NK-92 (cell line): Measurements from ENCODE around the gene TPSAB1.
"Not testable (repeated sequence)": the region's sequence is repeated elsewhere in the genome, so short reads cannot be mapped to it uniquely, and the experiment has no call there.

Experiments
- DNase-seq: peaks from one replicate; lab custom pipeline; 2025; ENCODE audit not compliant: unreplicated experiment; lab: John Stamatoyannopoulos, UW

The TPSAB1 gene

GRCh38 chr16:1245452-1246020 is 5.0 kb downstream of the TPSAB1 start:
- DNase-seq, result no peak

GRCh38 chr16:1247903-1248537 is 7.5 kb downstream of the TPSAB1 start:
- not testable (repeated sequence) for DNase-seq

- DNase-seq, result not testable (repeated sequence)
These were observed 8.7 kb downstream of the TPSAB1 start for GRCh38 chr16:1249031-1249755.

- not testable (repeated sequence) for DNase-seq
These were observed 13.3 kb downstream of the TPSAB1 start for GRCh38 chr16:1253701-1254364.

- DNase-seq, result not testable (repeated sequence)
These were observed 14.3 kb downstream of the TPSAB1 start for GRCh38 chr16:1254821-1255220.

GRCh38 chr16:1255276-1256122 is 15.0 kb downstream of the TPSAB1 start, which contains the start of gene TPSD1:
Gene TPSD1 (plus strand): TSS chr16:1256069. CDS start chr16:1256281, 212 bp downstream.
- DNase-seq, result not testable (repeated sequence)

- DNase-seq, result not testable (repeated sequence)
These were observed 15.9 kb downstream of the TPSAB1 start for GRCh38 chr16:1256296-1256873.

- no peak for DNase-seq
These were observed 16.4 kb downstream of the TPSAB1 start for GRCh38 chr16:1256874-1257322.

- no peak for DNase-seq
These were observed 17.2 kb downstream of the TPSAB1 start for GRCh38 chr16:1257561-1258224.

GRCh38 chr16:1258225-1258600 is 17.7 kb downstream of the TPSAB1 start:
- DNase-seq, result no peak

GRCh38 chr16:1258906-1259759 is 18.6 kb downstream of the TPSAB1 start:
- no peak for DNase-seq

- DNase-seq, result no peak
These were observed 19.2 kb downstream of the TPSAB1 start for GRCh38 chr16:1259760-1260068.

GRCh38 chr16:1260101-1260680 is 19.7 kb downstream of the TPSAB1 start:
- DNase-seq, result no peak

GRCh38 chr16:1261131-1261892 is 20.8 kb downstream of the TPSAB1 start:
- no peak for DNase-seq

- no peak for DNase-seq
These were observed 21.8 kb downstream of the TPSAB1 start for GRCh38 chr16:1262210-1262845.

- DNase-seq, result no peak
These were observed 22.3 kb downstream of the TPSAB1 start for GRCh38 chr16:1262846-1263221.

GRCh38 chr16:1263591-1264344 is 23.3 kb downstream of the TPSAB1 start:
- no peak for DNase-seq
